ENCODE data around the gene DPP3.

- no peak for TF ChIP-seq RARB (CRISPR knock-in tag; IDR thresholded peaks at IDR 0.05)
- no peak for TF ChIP-seq ISL1 (CRISPR knock-in tag; IDR thresholded peaks at IDR 0.05)
- no peak for TF ChIP-seq TCF4 (CRISPR knock-in tag; IDR thresholded peaks at IDR 0.05; ENCODE audit: borderline replicate concordance)
- no peak for TF ChIP-seq ZNF8 (CRISPR knock-in tag; IDR thresholded peaks at IDR 0.05)
- TF ChIP-seq ARNTL (CRISPR knock-in tag; IDR thresholded peaks at IDR 0.05; ENCODE audit: borderline replicate concordance, low read depth), result no peak
- TF ChIP-seq PATZ1 (CRISPR knock-in tag; IDR thresholded peaks at IDR 0.05; ENCODE audit: borderline replicate concordance), result no peak
- no peak for TF ChIP-seq CSDC2 (CRISPR knock-in tag; IDR thresholded peaks at IDR 0.05)
- no peak for TF ChIP-seq ZFP3 (CRISPR knock-in tag; IDR thresholded peaks at IDR 0.05)
- no peak for TF ChIP-seq TSHZ2 (CRISPR knock-in tag; IDR thresholded peaks at IDR 0.05)
- TF ChIP-seq CREB5 (CRISPR knock-in tag; IDR thresholded peaks at IDR 0.05; ENCODE audit: low read depth), result no peak
- TF ChIP-seq ZC3H10 (CRISPR knock-in tag; IDR thresholded peaks at IDR 0.05), result no peak
- no peak for TF ChIP-seq ZNF70 (CRISPR knock-in tag; IDR thresholded peaks at IDR 0.05)
- no peak for TF ChIP-seq GLIS3 (CRISPR knock-in tag; IDR thresholded peaks at IDR 0.05)
- no peak for TF ChIP-seq BACH2 (CRISPR knock-in tag; IDR thresholded peaks at IDR 0.05; ENCODE audit: borderline replicate concordance)
Measured at GRCh38 chr11:66443602-66444001, 36.6 kb upstream of the DPP3 start.

Data from SK-N-SH treated with all-trans-retinoic acid at 6 μM for 48 hours (cell line).